ENCODE results near the gene POU2F1.

DNA sequence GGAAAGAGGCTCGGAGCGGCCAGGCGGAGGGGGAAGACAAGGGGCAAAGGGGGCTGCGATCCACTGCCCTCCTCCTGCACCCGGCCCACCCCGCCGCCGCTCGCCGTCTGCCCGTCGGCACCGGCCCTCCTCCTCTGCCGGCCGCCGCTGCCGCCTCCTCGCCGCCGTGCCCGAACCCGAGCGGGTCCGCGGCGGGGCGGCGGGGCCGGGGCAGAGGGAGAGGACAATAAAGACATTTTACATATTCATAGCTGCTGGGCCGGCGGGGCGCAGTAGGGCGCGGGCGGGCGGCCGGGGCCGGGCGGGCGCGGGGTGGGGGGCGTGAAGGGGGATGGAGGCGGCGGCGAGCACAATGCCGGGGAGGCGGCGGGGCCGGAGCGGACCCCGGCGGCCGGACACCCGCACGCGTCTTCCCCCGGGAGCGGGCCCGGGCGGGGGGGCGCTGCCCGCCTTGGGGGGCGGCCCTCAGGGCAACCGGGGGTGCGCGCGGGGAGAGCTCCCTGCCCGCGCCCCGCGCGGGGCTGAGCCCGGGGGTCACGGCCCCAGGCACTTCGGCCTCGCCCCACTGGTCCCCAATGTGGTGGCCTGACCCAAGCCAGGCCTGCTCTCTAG lies 546 bp downstream of the POU2F1 start:
- TF ChIP-seq, protein P1, sequence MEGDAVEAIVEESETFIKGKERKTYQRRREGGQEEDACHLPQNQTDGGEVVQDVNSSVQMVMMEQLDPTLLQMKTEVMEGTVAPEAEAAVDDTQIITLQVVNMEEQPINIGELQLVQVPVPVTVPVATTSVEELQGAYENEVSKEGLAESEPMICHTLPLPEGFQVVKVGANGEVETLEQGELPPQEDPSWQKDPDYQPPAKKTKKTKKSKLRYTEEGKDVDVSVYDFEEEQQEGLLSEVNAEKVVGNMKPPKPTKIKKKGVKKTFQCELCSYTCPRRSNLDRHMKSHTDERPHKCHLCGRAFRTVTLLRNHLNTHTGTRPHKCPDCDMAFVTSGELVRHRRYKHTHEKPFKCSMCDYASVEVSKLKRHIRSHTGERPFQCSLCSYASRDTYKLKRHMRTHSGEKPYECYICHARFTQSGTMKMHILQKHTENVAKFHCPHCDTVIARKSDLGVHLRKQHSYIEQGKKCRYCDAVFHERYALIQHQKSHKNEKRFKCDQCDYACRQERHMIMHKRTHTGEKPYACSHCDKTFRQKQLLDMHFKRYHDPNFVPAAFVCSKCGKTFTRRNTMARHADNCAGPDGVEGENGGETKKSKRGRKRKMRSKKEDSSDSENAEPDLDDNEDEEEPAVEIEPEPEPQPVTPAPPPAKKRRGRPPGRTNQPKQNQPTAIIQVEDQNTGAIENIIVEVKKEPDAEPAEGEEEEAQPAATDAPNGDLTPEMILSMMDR (conservative IDR thresholded peaks at IDR 0.05; ENCODE audit: low read length) = no peak
- TF ChIP-seq EZH2phosphoT487 (IDR thresholded peaks at IDR 0.05; ENCODE audit: borderline replicate concordance, low read depth, low read length) = no peak
